CD14-positive monocyte (primary cell): ENCODE measurements around the gene GLIPR1L1. TPM values are rescaled to one million over a fixed set of nuclear protein-coding genes. Genes with fewer than 3 reads are reported as not detected.

Experiments used
- DNase-seq, 3 donors: peaks; one replicate each; pipeline ENCODE4 v3.0.0-alpha.2; 2011 to 2022
- H2AFZ ChIP-seq: 2 replicates; pipeline ENCODE4 v1.6.0; 2012; ENCODE audit warnings: mild to moderate bottlenecking, low read depth, low read length, inconsistent platforms; ENCODE audit not compliant: insufficient read depth, poor library complexity, severe bottlenecking
- H3K27ac ChIP-seq, 2 donors: 1 replicate in 1 of 2; 2 replicates in 1 of 2; pipeline ENCODE4 v1.5.1; 2012 to 2013; ENCODE audit warnings: low read length in 2 of 2, control low read depth in 1 of 2, inconsistent platforms in 1 of 2, low read depth in 1 of 2, mild to moderate bottlenecking in 1 of 2
- H3K27me3 ChIP-seq, 2 donors: one replicate each; pipeline versions ENCODE4 v1.6.0 to v1.6.1; 2011 to 2013; ENCODE audit warnings: low read length in 2 of 2; ENCODE audit not compliant: control insufficient read depth in 2 of 2, insufficient read depth in 2 of 2
- H3K36me3 ChIP-seq, 2 donors: replicated peaks in 1 of 2; 1 replicate in 1 of 2; 2 replicates in 1 of 2; pipeline versions ENCODE4 v1.5.1 to v1.6.1; 2012 to 2013; ENCODE audit warnings: low read length in 2 of 2, control low read depth in 1 of 2, inconsistent platforms in 1 of 2, mild to moderate bottlenecking in 1 of 2; ENCODE audit not compliant: insufficient read depth in 2 of 2, control insufficient read depth in 1 of 2
- H3K4me1 ChIP-seq, 2 donors: 1 replicate in 1 of 2; 2 replicates in 1 of 2; pipeline versions ENCODE4 v1.5.1 to v1.6.1; 2012 to 2013; ENCODE audit warnings: low read length in 2 of 2, control low read depth in 1 of 2, inconsistent platforms in 1 of 2, mild to moderate bottlenecking in 1 of 2, moderate library complexity in 1 of 2; ENCODE audit not compliant: insufficient read depth in 2 of 2, control insufficient read depth in 1 of 2
- H3K4me2 ChIP-seq: replicated peaks from 2 replicates; pipeline ENCODE3; 2012; ENCODE audit warnings: low read length, moderate library complexity, mild to moderate bottlenecking; ENCODE audit not compliant: poor library complexity, severe bottlenecking; ENCODE audit errors: extremely low read depth
- H3K4me3 ChIP-seq, 3 experiments: fragments of 200-600 bp in 1 of 3; sonication (generic) in 1 of 3; replicated peaks in 1 of 3; 1 replicate in 2 of 3; 2 replicates in 1 of 3; pipeline ENCODE4 v1.5.1; 2011 to 2013; ENCODE audit warnings: low read length in 3 of 3, mild to moderate bottlenecking in 3 of 3, control low read depth in 2 of 3, low read depth in 2 of 3, inconsistent platforms in 1 of 3, moderate library complexity in 1 of 3
- H3K79me2 ChIP-seq: 2 replicates; pipeline ENCODE4 v1.6.0; 2012; ENCODE audit warnings: mild to moderate bottlenecking, control low read depth, inconsistent platforms, low read length, moderate library complexity; ENCODE audit not compliant: insufficient read depth
- H3K9ac ChIP-seq: 2 replicates; pipeline ENCODE4 v1.6.0; 2017; ENCODE audit warnings: low read length, mild to moderate bottlenecking; ENCODE audit not compliant: insufficient read depth, poor library complexity, severe bottlenecking
- H3K9me3 ChIP-seq, 2 donors: replicated peaks in 1 of 2; 1 replicate in 1 of 2; 2 replicates in 1 of 2; pipeline versions ENCODE4 v1.5.1 to v1.6.1; 2012 to 2013; ENCODE audit warnings: low read length in 2 of 2, control low read depth in 1 of 2; ENCODE audit not compliant: control insufficient read depth in 1 of 2, insufficient read depth in 1 of 2
- H4K20me1 ChIP-seq: 2 replicates; pipeline ENCODE4 v1.6.0; 2012; ENCODE audit warnings: mild to moderate bottlenecking, low read length, control low read depth, moderate library complexity; ENCODE audit not compliant: insufficient read depth
- H3K27ac Mint-ChIP-seq, 7 donors: one replicate each; pipeline ENCODE4 v1.8.0; 2020; ENCODE audit warnings: mild to moderate bottlenecking in 7 of 7, mixed read lengths in 7 of 7, moderate library complexity in 6 of 7, inconsistent platforms in 2 of 7
- H3K27me3 Mint-ChIP-seq, 3 donors: one replicate each; pipeline ENCODE4 v1.8.0; 2021 to 2022; ENCODE audit warnings: low read depth in 3 of 3, mild to moderate bottlenecking in 3 of 3, mixed read lengths in 3 of 3, moderate library complexity in 3 of 3, inconsistent platforms in 1 of 3
- H3K36me3 Mint-ChIP-seq, 2 donors: one replicate each; pipeline ENCODE4 v1.8.0; 2020; ENCODE audit warnings: mixed read lengths in 2 of 2, inconsistent platforms in 1 of 2, mild to moderate bottlenecking in 1 of 2
- H3K4me1 Mint-ChIP-seq: one replicate; pipeline ENCODE4 v1.8.0; 2020; ENCODE audit warnings: mild to moderate bottlenecking, mixed read lengths
- H3K4me3 Mint-ChIP-seq, 2 donors: one replicate each; pipeline ENCODE4 v1.8.0; 2020; ENCODE audit warnings: mild to moderate bottlenecking in 2 of 2, mixed read lengths in 2 of 2, moderate library complexity in 1 of 2
- H3K9me3 Mint-ChIP-seq, 7 donors: one replicate each; pipeline ENCODE4 v1.8.0; 2020 to 2022; ENCODE audit warnings: mixed read lengths in 7 of 7, mild to moderate bottlenecking in 6 of 7, moderate library complexity in 6 of 7, inconsistent platforms in 2 of 7
- CTCF ChIP-seq: fragments of 200-600 bp; IDR thresholded peaks from one replicate; pipeline ENCODE4 v1.8.0; 2022; ENCODE audit warnings: antibody characterized with exemption, mild to moderate bottlenecking
- WGBS: methylation state at CpG from one replicate; pipeline ENCODE4 v1.1.5; 2013; ENCODE audit warnings: missing lambda C conversion rate; ENCODE audit not compliant: insufficient coverage; 5-methylcytosine and 5-hydroxymethylcytosine counted together
- intact Hi-C, 2 donors: fragments of 100-400 bp; cut with micrococcal nuclease; formaldehyde crosslinking; loops; one replicate each; pipeline versions ENCODE4 v1.15.0 to v1.15.1; 2023
- polyA plus RNA-seq, 3 donors: library from polyadenylated mRNA; depleted of rRNA in 1 of 3; unstranded in 2 of 3; stranded (reverse) in 1 of 3; fragments of 300-500 nt in 2 of 3; fragments of >200 nt in 1 of 3; fragmentation: Illumina TruSeq in 2 of 3; gene quantifications; 1 replicate in 2 of 3; 2 replicates in 1 of 3; pipeline ENCODE4 v1.2.3, GENCODE V29; 2012 to 2021

Gene GLIPR1L1
- polyA plus RNA-seq, 3 donors: not detected

- Histone ChIP-seq H3K27ac (no peak overlapping the region), H3K36me3 (no peaks in the 10 kb centered on the region), H2AFZ (no peak overlapping the region), H4K20me1 (no peaks in the 10 kb centered on the region), H3K4me3 (no peak overlapping the region), H3K27me3 (no peaks in the 10 kb centered on the region), H3K9ac (no peak overlapping the region), H3K4me2 (no peak overlapping the region), H3K79me2 (no peaks in the 10 kb centered on the region), H3K9me3 (no peaks in the 10 kb centered on the region), H3K4me1 (no peaks in the 10 kb centered on the region)
- WGBS: no CpG with 5 or more reads among the region's 3 CpGs
- no peaks in the 10 kb centered on the region for H3K36me3 Mint-ChIP-seq
- no peak overlapping the region for H3K4me3 Mint-ChIP-seq
- intact Hi-C loops: no loop called here
- peaks cover 0 to 4% (median 0%) of the 10 kb centered on the region in 3 donors for H3K27me3 Mint-ChIP-seq
- no peak overlapping the region for H3K27ac Mint-ChIP-seq
- H3K9me3 Mint-ChIP-seq: no peaks in the 10 kb centered on the region
- TF ChIP-seq CTCF: no peak
- H3K4me1 Mint-ChIP-seq: no peaks in the 10 kb centered on the region
- DNase-seq: no peak
Measured at GRCh38 chr12:75323663-75324062, 10.8 kb upstream of the GLIPR1L1 start.

DNA sequence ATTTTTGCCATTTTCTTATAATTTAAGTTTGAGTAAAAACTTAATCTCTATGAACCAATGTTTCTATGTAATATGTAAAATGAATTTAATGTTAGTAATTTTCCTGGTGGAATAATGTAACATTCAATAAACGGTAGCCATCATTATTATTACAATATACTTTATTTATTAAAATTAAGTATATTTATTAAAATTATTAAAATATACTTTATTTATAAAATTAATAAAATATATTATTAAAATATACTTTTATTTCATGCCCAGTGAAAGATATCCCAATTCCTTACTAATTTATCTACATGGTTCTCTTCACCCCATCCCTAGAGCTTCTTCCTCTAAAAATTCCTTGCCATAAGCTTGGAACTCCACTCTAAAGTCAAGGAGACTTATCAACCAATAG is 6.8 kb upstream of the GLIPR1L1 start:
- no peaks in the 10 kb centered on the region for H3K79me2 ChIP-seq
- no peaks in the 10 kb centered on the region for H3K36me3 ChIP-seq
- Mint-ChIP-seq H3K4me1 (peaks cover 11% of the 10 kb centered on the region), H3K27ac (no peak overlapping the region), H3K27me3 (peaks cover 0 to 8% (median 5%) of the 10 kb centered on the region in 3 donors), H3K4me3 (no peak overlapping the region), H3K9me3 (no peaks in the 10 kb centered on the region), H3K36me3 (no peaks in the 10 kb centered on the region)
- H3K9me3 ChIP-seq: no peaks in the 10 kb centered on the region
- H2AFZ ChIP-seq: no peak overlapping the region
- H3K27ac ChIP-seq: no peak overlapping the region
- H3K27me3 ChIP-seq: peaks cover 0 to 2% of the 10 kb centered on the region in 2 donors
- H3K4me2 ChIP-seq: no peak overlapping the region
- no CpG with 5 or more reads among the region's 1 CpG for WGBS
- no peak for DNase-seq
- intact Hi-C loops: no loop called here
- no peak overlapping the region for H3K9ac ChIP-seq
- no peak overlapping the region for H3K4me3 ChIP-seq
- H4K20me1 ChIP-seq: no peaks in the 10 kb centered on the region
- no peak for TF ChIP-seq CTCF
- peaks cover 9 to 10% of the 10 kb centered on the region in 2 donors for H3K4me1 ChIP-seq
